HG03442 (cell line): Measurements from ENCODE around the gene IFITM5.

Experiments used
- ATAC-seq: cut with Tn5 transposase; IDR thresholded peaks from one replicate; pipeline ENCODE4 v1.9.1; 2021; ENCODE audit warnings: mild to moderate bottlenecking, moderate library complexity; ENCODE audit not compliant: unreplicated experiment

The IFITM5 gene

DNA sequence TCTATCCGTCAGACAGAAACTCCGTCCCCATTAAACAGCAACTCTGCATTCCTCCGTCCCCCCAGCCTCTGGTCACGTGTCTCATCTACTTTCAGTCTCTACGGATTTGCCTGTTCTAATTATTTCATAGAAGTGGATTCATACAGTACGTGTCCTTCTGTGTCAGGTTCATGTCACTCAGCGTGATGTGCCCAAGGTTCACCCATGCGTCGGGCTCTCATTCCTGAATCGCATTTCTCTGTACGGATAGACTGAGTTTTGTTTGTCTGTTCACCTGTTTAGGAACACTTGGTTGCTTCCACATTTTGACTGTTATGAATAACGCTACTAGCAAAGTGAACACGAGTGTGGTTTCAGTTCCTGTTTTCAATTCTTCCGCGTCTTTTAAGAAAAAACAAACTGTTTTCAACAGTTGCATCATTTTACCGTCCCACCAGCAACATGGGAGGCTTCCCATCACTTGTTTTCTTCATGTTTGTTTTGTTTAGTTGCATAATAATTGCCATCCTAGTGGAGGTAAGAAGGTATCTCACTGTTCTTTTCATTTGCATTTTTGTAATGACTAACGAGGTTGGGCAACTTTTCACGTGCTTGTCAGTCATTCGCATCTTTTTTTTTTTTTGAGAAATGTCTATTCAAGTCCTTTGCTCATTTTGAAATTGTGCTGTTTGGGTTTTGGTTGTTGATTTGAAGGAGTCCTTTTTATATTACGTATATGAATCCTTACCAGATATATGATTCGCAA lies 30.0 kb downstream of the IFITM5 start:
- ATAC-seq, result peak; percentile 67

DNA sequence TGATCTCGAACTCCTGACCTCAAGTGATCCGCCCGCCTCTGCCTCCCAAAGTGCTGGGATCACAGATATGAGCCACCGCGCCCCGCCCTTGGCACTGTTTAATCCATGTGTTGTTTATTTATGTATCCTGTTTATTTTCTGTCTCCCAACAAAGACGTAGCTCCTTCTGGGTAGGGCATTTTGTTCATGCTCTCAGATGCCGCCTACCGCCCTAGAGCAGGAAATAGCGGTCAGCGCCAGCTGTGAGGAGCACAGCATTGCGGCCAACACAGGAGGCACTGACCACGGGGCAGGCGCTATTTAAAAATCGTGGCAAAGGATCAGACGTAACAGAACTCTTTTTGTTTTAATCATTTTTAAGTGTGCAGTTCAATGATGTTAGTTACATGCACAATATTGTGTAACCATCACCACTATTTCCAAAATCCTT lies 30.6 kb downstream of the IFITM5 start:
- ATAC-seq, result peak; percentile 40

DNA sequence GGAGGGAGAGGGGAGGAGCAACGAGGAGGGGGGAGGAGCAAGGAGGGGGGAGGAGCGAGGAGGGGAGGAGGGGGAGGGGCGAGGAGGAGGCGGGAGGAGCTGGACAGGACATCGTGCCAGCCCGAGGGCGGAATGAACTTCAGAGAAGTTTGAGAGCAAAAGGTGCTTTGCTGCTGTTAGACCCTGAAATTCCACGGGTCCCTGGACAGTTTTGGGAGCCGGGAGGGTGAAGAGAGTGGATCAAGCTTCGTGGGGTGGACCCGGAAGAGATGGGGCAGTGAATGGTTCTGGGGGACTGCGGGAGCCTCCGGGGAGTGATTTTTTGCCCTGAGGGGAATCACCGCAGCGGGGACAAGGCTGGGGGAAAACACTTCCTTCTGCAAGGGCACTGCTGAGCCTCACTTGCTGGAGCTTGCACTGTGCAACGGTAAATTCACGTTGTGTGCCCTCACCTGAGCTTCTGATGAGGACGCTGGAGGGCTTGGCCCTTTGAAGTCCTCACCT lies 31.8 kb downstream of the IFITM5 start:
- no peak for ATAC-seq

DNA sequence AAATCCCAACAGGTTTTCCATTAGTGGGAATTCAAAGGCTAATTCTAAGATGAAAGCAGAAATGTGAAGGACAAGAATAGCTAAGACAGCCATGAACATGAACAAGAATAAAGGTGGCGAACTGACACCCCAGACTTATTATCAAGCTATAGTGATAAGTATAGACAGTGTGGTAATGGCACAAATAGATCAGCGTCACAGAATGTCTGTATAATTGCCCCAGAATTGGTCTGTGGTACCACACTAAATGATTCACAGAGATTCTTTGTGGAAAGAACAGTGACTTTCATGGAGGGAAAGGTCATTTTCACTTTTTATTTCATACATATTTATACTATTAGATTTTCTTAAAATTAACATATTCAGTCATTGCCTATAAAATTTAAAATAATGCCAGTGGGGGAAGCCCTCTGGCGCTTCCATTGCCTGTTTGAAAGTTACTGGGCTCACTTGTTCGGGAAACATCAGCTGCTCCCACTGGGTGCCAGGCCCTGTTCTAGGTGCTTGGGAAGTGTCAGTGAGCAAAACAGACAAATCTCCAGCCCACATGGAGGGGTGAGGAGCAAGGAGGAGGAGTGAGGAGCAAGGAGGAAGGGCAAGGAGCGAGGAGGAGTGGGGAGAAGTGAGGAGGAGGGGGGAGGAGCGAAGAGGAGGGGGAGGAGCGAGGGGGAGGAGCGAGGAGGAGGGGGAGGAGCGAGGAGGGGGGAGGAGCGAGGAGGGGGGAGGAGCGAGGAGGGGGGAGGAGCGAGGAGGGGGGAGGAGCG lies 32.5 kb downstream of the IFITM5 start:
- no peak for ATAC-seq

DNA sequence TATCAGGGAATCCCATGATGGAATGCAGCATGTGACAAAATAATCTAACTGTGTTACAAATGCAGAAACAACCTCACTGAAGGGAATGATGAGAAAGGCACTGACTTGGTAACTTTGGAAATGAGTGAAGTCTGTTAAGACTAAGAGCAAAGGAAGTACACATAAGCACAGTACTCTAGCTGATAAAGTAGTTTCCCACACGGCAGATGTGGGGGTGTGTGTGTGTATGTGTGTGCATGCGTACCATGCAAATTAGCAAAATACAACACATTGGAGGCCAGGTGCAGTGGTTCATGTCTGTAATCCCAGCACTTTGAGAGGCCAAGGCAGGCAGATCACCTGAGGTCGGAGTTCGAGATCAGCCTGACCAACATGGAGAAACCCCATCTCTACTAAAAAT lies 37.7 kb downstream of the IFITM5 start:
- no peak for ATAC-seq

DNA sequence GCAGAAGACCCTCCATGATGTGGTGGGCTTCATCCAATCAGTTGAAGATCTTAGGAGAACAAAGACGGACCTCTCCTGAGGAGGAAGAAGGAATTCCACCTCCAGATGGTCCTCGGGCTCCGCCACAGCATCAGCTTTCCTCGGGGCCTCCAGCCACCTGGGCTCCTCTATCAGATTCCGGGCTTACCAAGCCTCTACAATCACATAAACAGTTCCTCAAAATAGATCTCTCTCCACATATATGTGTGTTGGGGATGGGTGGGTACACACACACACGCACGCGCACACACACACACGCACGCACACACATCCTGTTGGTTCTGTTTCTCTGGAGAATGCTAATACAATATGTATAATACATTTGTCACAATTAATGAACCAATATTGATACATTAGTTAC lies 39.9 kb downstream of the IFITM5 start:
- no peak for ATAC-seq

DNA sequence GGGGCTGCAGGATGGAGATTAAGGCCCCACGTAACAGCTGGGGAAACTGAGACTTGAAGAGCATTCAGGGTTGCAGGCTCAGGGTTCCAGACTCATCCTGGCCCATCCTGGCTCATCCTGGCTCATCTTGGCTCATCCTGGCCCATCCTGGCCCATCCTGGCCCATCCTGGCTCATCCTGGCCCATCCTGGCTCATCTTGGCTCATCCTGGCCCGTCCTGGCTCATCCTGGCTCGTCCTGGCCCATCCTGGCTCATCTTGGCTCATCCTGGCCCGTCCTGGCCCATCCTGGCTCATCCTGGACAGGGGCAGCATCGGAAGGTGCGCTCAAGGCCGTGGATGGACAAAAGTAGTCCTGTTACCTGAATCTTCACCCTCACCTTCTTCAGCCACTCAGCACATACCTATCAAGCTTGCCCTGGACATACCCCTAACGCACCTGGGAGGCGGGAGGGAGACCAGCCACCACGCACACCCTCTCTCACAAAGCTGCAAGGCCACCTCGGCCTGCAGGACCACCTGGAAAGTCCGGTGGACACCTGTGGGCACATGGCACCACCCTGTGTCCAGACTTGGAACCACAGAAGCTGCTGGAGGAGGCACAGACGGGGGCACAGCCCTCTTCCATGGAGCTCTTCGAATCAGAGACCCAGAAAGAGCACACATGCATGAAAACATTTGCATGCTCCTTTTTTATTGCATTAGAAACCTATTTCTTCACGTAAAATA lies 41.4 kb downstream of the IFITM5 start:
- no peak for ATAC-seq

DNA sequence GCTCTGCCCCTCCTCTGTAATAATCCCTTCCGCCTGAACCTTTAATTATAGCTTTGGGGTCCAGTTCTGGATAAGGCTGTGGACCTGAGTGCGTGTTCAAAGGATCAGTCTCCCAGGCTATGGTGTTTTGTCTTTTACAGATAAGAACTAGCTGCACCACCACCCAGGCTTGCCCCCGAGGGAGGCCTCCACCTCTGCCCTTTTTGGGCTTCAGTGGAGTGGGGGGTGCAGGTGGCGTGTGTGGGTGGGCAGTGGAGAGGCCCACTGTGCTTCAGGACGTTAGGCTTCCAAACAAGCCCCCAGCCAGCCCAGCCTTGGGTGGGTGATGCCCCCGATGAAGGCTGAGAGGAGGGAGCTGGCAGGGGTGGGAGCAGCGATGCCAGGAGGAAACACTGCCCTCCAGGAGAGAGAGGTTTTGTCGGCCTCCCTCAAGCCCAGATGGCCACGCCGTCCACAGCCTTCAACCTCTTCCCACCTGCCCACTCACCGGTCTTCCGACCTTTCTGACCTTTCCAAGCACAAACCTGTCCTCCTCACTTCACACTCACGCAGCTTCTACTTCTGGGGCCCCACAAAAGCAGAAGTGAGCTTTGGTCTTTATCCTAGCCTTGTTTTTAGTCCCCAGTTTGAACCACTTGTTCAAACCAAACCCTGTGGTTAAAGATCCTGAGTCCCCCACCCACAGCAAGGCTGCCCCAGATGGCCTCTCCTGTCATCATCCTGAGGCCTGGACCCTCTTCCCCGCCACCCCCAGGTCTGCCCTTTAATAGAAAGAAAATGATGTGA lies 42.2 kb downstream of the IFITM5 start:
- ATAC-seq, result no peak

DNA sequence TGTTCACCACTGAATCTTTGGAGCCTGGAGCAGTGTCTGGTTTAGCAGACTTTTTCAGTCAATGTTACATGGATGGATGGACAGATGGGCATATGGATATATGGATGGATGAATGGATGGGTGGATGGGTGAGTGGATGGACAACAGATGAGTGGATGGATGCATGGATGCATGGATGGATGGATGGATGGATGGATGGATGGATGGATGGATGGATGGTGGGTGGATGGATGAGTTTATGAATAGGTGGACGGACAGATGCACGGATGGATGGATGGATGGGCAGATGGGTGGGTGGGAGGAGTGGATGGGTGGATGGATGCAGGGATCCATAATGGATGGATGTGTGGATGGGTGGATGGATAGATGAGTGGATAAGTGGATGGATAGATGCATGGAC lies 43.5 kb downstream of the IFITM5 start:
- ATAC-seq, result no peak

DNA sequence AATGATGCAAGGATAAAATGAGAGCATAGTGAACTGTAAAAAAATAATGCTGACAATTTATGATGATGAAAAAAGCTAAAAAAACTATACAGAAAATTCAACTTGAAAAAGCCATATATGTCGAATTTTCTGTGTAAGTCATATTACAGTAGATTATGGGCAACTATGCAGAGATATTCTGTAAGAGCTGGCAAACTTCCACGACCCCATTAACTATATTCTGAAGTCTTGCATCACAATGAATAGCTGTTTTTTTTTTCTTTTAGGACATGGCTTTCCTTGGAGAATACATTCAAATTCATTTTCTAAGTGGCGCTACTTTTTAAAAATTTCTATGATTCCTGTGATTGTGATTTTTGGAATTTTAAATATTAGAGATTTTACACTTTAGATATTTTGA lies 44.1 kb downstream of the IFITM5 start:
- ATAC-seq, result no peak

DNA sequence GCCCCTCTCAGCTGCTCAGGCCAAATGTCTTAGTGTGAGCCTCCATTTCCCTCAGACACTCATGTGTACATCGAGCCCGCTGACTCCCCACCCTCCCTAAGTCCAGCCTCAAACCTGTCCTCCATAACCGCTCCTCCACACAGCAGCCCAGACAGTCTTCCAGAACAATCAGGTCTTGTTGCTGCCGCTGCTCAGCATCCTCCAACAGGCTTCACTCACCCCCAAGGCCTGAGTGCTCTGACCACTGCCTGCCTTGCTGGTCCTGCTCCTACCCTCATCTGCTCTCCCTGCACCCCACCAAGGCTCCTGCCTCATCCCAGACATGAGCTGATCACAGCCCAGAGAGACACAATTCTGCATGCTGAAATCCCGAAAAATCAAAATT lies 45.4 kb downstream of the IFITM5 start:
- ATAC-seq, result no peak

DNA sequence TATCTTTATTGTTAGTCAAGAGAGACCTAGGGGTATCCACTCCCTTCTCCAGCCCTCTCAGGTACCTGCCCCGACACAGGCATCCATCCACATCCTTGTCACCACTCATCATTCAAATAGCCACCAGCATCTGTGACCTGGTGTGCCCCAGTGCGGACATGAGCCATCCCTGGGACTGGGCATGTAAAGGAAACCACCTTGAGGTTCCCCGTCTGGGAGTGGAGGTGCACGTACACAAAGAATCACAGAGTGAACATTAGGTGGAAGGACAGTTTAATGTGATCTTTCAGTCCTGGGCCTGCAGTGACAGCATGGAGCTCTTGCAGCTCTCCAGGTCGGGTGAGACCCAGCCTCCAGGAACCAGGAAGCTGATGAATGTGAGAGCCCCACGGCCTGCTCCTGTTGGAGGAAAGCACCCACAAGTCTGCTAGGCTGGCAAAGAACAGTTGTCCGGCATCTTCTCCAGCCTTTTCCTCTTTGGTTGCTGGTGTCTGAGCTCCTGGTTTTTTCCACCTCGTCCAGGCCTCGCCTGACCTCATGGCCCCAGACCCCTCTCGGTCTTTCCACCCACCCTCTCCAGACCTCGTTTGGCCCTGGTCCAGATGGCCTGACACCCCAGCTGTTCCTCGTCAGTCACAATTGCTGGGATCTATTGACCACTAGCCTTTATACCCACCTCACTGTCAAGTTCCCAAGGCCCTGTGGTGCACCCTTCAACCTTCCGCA lies 46.0 kb downstream of the IFITM5 start:
- no peak for ATAC-seq

DNA sequence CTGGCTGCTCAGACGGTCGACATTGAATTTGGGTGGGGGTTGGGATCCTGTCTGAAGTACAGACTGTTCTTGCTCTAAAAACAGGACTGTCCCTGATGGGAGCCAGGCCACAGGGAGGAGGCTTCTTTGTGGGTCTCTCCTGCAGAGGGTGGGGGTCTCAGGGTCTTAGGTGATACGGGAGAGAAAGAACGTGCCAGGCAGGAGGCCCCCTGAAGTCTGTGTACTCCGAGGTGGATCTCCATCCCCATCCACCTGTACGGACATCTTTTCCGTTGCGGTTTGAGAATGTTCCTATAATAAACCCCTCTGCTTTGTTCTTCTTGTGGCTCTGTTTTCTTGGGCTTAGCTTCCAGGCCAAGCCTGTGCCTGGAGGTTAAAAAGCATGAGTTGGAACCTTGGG lies 46.7 kb downstream of the IFITM5 start:
- no peak for ATAC-seq

DNA sequence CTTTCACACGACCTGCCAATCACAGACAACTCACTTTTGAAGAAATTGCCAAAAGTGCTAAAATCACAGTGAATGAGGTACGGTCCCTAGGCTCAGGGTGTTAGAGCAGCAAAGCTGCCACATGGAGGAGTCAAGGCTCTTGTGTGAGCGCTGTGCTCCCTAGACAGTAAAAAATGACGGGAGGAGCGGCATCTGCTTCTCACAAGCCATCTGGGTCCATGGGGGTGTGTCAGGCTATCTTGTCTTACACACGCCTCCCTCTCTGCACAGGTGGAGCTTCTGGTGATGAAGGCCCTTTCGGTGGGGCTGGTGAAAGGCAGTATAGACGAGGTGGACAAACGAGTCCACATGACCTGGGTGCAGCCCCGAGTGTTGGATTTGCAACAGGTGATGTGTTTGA lies 47.8 kb downstream of the IFITM5 start:
- ATAC-seq, result no peak

DNA sequence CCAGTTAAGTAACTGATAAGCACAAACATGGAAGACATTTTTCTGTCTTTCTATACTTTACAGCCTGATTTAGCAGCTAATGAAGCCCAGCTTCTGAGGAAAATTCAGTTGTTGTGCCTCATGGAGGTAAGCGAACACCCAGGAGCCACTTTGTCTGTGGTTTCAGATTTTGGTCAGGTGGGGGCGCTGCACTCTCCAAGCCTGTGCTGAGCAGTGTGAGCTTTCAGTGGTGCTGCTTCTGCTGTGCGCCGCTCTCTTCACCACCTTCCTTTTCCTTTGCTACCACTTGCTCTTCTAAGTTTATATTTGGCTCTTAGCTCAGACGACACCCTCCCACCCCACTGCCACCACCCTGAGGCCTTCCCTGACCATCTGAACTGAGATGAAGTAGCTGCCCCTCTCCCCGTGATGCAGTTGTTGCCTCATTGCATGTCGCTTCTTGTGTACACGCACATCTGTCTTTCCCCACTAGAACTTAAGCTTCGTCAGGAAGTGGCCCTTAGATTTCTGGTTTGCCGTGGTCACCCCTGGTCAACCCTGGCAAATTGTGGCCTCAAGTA lies 48.5 kb downstream of the IFITM5 start:
- no peak for ATAC-seq

DNA sequence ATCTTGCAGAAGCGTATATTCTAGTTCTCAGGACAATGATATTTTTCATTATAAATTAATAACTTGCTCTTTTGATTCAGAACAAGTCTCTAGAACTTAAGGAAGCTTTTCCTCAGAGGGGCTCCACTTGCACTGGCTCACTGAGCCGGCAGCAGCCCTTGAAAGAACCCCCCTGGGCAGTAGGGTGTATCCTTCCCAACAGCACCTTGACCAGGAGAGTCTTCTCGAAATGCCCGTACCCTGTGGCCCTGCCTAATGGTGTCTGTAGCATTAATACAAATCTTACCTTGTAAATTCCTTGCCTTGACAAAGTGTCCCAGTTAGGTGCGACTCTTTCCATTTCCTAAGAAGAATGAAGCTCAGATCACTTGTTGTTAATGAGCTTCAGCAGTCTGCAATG lies 49.1 kb downstream of the IFITM5 start:
- no peak for ATAC-seq

DNA sequence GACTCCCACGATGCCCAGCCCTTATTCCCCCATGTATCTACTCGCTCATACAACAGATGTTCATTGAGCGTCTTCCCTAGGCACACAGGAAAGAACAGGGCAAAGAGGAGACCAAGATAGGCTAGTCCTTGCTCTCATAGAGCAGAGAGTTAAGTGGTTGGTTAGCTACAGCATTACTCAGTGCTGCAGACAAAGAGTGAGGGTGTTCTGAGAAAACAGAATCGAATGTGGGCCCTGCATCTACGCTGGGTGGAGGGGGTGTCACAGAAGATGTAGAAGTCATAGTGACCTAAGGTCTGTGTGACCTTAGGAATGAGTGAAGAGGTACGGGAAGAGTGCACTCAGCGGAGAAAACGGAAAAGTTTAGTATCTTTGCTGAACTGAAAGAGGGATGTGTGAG lies 50.3 kb downstream of the IFITM5 start:
- ATAC-seq, result no peak
